Astrocyte of the spinal cord (primary cell): Measurements from ENCODE around the gene KLF16.

Source experiments
- DNase-seq: peaks from one replicate; pipeline ENCODE4 v3.0.0; 2011; ENCODE audit warnings: low read depth, low spot score
- H3K4me3 ChIP-seq: 2 replicates; pipeline ENCODE4 v1.5.1; 2011; ENCODE audit warnings: low read depth, mild to moderate bottlenecking, low read length, moderate library complexity
- in situ Hi-C: cut with HindIII; loops from 2 replicates; pipeline ENCODE4 v1.10.0; 2017; ENCODE audit warnings: low sequenced_read_pairs
- TF ChIP-seq, protein P1 (sequence below): IDR thresholded peaks from 2 replicates; pipeline ENCODE4 v1.5.1; 2012; ENCODE audit warnings: low read depth, mild to moderate bottlenecking, low read length, inconsistent platforms

Gene KLF16

DNA sequence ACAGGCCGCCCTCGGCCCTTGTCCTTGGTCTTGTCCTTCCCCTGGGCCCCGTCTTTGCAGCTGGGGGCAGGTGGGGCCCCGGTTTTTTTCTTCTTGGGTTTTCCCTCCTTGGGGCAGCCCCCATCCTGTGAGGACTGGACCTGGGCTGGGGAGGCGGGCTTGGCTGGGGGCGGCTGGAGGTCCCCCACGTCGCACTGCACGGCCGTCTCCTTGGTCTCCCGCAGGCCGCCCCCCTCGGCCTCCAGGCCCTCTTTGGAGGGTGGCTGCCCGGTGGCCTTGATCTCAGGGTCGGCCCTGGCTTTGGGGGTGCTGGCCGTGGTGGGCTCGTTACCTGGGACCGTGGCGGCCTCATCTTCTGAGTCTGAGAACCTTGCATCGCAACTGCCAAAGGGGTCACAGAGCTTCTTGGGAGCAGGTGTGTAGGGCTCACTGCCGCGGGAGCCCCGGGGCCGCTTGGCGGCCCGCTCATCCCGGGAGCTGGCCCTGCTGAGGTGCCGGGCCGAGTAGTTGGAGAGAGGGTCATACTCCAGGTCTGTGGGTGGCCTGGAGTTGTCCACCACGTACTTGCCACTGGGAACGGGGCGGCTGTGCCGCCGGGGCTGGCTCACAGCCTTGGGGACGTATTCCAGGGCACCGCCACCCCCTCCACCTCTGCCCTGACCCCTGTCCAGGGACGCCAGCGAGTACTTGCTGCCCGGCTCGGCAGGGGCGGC lies 35.7 kb downstream of the KLF16 start:
- no peak overlapping the region for H3K4me3 ChIP-seq

DNA sequence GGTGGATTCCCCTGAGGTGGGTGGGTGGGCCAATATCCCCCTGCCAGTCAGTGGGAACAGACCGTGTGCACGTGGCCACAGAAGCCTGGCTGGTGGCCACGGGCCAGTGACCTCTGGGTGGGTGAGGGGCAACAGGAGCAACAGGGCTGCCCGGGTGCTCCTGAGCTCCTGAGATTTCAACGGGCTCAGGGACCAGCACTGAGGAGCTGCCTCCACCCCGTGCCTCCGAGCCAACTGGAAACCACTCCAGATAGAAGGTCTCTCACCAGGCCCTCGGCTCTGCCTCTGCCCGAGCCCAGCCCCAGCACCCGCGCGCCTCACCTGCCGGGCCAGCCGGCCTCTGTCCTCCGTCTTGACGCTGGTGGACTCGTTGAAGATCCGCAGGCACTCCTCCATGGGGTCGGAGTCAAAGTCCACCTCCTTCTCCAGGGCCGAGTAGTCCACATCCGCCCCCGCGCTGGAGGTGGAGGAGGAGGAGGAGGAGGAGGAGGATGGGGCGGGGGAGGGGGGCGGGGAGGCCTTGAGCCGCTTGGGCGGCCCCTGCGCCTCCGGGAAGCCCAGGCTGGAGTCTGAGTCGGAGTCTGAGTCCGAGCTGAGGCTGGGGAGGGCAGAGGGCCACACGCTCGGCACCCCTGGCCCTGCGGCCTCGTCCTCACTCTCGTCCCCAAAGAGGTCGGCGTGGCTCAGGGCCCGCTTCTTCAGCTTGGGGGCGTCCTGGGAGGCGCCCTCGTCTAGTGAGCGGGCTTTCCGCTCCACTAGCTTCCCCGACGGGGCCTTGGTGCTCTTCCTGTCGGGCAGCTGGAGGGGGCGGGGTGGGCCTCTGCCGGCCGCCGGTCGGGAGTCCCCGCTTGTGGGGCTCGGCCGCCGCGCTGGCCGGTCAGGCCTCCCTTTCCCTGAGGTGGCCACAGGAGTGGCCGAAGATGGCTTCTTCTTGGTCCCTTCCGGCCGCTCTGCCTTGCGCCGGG lies 36.5 kb downstream of the KLF16 start:
- TF ChIP-seq, protein P1, sequence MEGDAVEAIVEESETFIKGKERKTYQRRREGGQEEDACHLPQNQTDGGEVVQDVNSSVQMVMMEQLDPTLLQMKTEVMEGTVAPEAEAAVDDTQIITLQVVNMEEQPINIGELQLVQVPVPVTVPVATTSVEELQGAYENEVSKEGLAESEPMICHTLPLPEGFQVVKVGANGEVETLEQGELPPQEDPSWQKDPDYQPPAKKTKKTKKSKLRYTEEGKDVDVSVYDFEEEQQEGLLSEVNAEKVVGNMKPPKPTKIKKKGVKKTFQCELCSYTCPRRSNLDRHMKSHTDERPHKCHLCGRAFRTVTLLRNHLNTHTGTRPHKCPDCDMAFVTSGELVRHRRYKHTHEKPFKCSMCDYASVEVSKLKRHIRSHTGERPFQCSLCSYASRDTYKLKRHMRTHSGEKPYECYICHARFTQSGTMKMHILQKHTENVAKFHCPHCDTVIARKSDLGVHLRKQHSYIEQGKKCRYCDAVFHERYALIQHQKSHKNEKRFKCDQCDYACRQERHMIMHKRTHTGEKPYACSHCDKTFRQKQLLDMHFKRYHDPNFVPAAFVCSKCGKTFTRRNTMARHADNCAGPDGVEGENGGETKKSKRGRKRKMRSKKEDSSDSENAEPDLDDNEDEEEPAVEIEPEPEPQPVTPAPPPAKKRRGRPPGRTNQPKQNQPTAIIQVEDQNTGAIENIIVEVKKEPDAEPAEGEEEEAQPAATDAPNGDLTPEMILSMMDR = no peak

More for the DNA sequence above, 35.7 kb downstream of the KLF16 start:
- no peak for DNase-seq
- in situ Hi-C loops = no loop called here
- TF ChIP-seq, protein P1 = no peak

DNA sequence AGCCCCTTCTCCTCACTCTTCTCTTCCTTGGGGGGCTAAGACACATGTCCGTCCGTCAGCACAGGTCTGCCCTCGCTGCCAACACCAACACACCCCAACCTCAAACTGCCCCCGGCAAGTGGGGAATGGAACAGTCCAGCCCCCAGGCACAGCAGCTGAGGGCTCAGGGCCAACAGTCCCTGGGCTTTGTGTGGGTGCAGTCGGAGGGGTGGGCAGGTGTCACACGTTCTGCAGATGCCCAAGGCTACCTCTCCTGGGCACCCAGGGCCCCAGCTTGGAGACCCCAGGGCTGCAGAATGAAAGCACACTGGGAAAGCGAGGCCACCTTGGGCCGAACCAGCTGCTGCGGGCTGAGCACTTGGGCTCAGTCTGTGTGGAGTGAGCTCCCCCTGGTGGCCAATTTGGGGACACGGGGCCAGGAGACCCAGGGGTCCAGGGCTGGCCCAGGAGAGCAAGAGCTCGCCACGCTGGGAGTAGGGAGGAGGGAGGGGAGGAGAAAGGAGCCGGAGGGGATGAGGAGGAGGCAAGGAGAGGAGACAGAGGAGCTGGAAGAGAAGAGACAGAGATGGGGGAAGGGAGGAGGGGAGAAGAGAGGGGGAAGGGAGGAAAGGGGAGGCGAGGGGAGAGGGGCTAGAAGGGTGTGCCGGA lies 37.3 kb downstream of the KLF16 start:
- in situ Hi-C loops = no loop called here
- no peak overlapping the region for H3K4me3 ChIP-seq
- TF ChIP-seq, protein P1 = peak; percentile 97
- peak; percentile 50 for DNase-seq

More for the DNA sequence above, 36.5 kb downstream of the KLF16 start:
- no peak for DNase-seq
- in situ Hi-C loops = no loop called here
- no peak overlapping the region for H3K4me3 ChIP-seq

DNA sequence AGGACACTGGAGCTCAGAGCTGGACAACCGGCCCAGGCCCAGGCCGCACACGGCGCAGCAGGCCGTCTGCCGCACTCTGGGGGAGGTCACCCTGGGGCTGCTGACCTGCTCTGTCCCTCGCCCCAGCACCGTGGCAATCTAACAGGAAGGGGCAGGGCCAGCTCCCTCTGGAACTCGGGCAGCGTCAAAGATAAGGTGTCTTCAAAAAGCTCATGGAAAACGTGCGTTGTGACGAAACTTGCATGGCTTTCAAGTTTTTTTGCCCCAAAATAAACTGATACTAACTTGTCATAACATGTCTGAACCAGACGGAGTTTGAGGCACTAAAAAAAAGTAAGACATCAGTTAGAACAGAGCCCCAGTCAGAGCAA lies 39.1 kb downstream of the KLF16 start:
- in situ Hi-C loops = no loop called here
- TF ChIP-seq, protein P1 = no peak
- H3K4me3 ChIP-seq = no peak overlapping the region
- DNase-seq = no peak

DNA sequence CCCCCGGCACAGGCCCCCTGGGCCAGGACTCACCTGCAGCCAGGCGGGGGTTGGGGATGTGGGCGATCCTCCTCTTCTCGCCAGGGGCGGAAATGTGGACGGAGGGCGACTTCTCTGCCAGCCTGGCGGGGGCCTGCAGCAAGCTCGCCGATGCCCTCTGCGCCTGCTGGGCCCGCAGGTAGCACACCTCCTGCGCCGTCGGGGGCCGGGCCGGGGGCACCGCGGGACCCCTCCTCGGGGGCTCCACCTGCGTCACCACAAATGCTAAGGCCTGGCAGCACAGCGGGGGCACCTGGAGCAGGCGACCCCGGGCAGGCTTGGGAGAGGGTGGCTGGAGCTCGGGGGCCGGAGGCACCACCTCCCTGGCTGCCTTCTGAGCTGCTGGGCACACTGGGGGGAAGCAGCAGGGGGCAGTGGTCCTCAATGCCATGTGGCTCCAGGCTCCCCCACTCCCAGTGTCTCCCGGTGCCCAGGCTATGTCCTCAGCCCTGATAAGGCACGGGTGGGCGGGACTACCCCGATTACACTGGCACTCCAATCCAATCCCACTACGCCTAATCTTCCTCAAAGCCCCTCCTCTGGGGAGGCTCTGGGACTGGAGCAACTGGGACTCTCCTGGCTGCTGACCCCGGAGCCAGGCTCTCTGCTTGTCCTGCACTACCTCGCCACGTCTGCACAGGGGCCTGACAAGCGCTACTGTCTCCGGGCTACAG lies 39.7 kb downstream of the KLF16 start:
- TF ChIP-seq, protein P1 = no peak
- no peak for DNase-seq
- in situ Hi-C loops = no loop called here
- H3K4me3 ChIP-seq = no peak overlapping the region

DNA sequence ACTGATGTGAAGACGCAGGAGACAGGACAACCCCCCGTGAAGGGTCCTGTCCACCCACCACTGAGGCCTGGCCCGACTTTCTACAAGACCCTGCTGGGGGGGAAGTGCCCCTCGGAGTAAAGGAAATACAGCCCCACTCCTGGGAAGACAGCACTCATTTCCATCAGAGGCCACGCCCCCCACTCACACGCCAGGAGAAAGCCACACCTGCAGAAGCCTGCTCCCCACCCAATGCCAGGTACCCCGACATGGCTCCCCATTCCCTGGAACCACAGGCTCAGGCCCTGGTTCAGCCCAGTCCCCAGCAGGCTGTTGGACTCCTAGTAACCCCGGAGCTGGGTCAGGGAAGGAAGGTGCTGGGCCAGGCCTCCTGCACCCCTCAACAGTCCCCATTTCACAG lies 40.4 kb downstream of the KLF16 start:
- DNase-seq = no peak
- TF ChIP-seq, protein P1 = no peak
- in situ Hi-C loops = no loop called here
- H3K4me3 ChIP-seq = no peak overlapping the region
